A673 (cell line): ENCODE data around the gene SUN5.

ENCODE experiments used
- EZH2 ChIP-seq: fragments of 200-600 bp; sonication (generic); IDR thresholded peaks from 2 replicates; pipeline ENCODE4 v1.6.1; 2017; ENCODE audit warnings: borderline replicate concordance, low read depth, mild to moderate bottlenecking, mixed read lengths, antibody characterized with exemption, low read length; ENCODE audit not compliant: poor library complexity, severe bottlenecking
- TF ChIP-seq, protein P1 (sequence below): fragments of 300-800, 200-600 bp; sonication (generic); conservative IDR thresholded peaks from 2 replicates; pipeline ENCODE4 v1.5.1; 2017; ENCODE audit warnings: low read depth, mild to moderate bottlenecking, antibody characterized with exemption, low read length, moderate library complexity, mixed read lengths

DNA sequence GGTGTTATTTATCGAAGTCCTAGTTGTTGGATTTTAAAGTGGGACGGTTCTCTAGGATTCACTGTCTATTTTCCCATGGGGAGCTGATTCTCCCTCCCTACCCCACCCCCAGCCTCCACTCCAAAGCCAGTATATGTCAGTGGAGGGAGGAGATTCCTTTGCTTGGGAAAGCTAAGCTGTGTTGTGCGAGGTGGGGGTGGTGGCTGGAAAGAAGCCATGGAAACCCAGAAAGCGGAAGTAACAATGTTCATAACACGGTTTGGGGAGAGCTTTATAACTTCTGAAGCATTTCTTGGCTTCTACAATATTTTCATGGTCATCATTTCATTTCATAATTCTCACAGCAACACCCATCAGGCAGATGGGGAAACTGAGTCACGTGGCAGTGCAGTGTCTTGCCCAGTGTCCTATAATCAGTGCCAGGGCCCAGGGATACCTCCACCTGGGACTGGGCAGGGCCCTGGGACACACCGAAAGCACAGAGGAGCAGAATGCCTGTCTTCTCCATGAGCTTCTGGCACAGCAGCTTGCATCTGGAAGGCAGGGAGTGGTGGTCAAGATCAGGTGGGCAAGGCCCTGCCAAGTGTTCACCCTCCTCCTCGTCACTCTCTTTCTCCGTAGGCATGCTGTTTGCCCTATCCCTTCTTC, 4.5 kb downstream of the SUN5 start:
- TF ChIP-seq, protein P1, sequence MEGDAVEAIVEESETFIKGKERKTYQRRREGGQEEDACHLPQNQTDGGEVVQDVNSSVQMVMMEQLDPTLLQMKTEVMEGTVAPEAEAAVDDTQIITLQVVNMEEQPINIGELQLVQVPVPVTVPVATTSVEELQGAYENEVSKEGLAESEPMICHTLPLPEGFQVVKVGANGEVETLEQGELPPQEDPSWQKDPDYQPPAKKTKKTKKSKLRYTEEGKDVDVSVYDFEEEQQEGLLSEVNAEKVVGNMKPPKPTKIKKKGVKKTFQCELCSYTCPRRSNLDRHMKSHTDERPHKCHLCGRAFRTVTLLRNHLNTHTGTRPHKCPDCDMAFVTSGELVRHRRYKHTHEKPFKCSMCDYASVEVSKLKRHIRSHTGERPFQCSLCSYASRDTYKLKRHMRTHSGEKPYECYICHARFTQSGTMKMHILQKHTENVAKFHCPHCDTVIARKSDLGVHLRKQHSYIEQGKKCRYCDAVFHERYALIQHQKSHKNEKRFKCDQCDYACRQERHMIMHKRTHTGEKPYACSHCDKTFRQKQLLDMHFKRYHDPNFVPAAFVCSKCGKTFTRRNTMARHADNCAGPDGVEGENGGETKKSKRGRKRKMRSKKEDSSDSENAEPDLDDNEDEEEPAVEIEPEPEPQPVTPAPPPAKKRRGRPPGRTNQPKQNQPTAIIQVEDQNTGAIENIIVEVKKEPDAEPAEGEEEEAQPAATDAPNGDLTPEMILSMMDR, result no peak
- TF ChIP-seq EZH2, result no peak
